ENCODE results near the gene DUSP16. TPM values are rescaled to one million over a fixed set of nuclear protein-coding genes. Genes with fewer than 3 reads are reported as not detected.
A peak's percentile ranks its signal among the peaks of the same experiment; 100 is the strongest.
"Not testable (repeated sequence)": the region's sequence is repeated elsewhere in the genome, so short reads cannot be mapped to it uniquely, and the experiment has no call there.

The DUSP16 gene
- total RNA-seq, 1 experiment from 2014 or later, result 2.4 TPM

DNA sequence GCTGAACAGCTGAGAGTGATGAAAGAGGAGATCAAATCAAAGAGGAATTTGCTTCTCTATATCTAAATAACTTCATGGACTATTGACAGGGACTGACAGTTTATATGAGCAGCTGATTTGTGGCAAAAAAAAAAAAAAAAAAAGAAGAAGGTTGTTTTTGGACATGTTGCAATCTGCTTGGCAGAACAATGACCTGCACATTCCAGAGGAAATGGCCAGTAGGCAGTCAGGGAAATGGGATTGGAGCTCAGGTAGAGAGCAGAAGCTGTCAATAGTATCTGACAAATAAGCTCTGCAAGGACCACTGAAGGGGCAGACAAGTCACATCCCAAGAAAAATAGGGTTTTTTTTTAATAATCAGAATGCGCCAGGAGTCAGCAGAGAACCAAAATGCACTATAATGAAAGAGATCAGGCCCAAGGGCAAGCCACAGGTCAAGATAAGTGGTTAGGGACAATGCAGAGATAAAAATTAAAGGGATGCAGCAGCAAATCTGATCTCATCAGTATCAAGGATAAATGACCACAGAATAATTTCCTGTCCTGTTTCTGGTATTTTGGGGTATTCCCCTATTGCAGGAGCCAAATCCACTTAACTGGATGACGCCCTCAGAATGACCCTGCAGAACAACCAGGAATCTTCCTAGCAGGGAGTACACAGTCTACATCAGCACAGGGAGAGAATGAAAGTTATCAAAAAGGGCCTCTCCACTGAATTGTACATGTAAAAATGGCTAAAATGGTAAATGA, 22.6 kb upstream of the DUSP16 start:
- no peak for DNase-seq (ENCODE audit: low read depth)

GRCh38 chr12:12583510-12584178, 21.0 kb upstream of the DUSP16 start:
- no peak for DNase-seq (ENCODE audit: low read depth)

DNA sequence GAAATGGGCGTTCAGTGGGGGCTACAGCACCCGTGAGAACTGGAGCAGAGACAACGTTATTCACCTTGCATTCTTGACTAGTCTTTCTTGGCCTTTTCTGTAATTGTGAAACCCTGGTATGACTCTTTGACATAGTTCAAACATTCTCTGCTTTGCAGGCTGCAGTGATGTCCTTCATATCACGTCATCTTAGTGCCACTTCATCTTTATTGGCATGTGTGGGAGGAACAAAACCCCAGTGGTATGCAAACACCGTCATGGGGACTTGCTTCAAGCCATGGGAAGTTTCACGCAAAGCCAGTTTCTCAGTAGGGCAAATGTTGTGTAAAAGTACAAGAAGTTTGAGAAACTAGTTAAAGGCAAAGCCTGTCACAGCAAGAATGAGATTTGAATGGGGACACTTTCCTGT, 20.2 kb upstream of the DUSP16 start:
- DNase-seq (ENCODE audit: low read depth), result peak; percentile 32

DNA sequence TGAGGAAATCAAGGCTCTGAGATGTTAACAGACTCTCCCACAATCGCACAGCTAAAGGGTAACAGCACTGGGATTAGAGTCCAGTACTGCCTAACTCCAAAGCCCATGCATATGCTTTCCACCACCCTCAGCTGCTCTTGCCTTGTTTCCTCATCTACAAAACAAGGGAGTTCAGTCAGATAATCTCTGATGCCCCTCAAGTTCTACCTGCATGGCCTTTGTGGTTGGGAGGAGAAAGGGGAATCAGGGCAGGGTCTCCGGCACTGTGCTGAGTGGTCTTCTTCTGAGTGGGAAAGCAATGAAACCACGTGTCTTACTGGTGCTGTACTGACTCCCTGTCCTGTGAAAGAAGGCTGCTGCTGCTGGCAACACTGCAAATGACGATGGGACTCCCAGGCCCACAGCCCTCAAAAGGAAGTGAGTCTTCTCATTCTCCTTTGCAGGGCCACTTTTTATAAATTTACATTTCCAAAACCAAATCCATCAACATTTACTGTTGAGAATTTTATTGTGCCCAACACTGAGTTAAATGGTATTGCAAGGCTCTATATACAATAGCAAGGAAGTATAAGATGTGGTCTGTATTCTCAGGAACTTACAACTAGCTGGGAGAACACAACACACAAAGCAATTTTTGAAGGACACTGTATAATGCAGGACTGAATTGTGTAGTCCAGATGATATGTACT, 19.7 kb upstream of the DUSP16 start:
- no peak for DNase-seq (ENCODE audit: low read depth)

DNA sequence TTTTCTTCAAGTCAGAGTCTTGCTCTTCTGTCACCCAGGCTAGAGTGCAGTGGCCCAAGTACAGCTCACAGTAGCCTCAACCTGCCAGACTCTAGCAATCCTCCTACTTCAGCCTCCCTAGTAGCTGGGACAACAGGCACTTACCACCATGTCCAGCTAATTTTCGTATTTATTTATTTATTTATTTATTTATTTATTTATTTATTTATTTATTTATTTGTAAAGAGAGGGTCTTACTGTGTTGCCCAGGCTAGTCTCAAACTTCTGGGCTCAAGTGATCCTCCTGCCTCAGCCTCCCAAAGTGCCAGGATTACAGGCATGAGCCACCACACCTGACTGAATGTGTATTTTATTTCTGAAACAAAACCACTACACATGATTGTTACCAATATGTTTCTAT, 18.1 kb upstream of the DUSP16 start:
- not testable (repeated sequence) for DNase-seq (ENCODE audit: low read depth)

GRCh38 chr12:12577786-12578185, 15.1 kb upstream of the DUSP16 start:
- DNase-seq (ENCODE audit: low read depth), result peak; percentile 36

DNA sequence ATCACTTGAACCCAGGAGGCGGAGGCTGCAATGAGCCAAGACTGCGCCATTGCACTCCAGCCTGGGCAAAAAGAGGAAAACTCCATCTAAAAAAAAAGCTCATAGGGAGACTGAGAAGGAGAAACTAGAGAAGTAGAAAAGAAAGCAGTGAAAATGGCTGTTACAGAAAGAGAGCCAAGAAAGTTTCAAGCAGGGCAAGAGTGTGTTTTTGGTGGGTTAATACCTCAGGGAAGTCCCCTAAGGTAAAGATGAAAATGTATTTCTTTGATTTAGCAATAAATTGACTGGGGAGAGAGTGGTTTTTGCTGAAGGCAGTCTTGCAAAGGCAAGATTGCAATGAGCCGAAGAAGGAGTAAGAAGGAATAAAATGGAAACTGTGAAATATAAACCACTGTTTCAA, 10.0 kb upstream of the DUSP16 start:
- no peak for DNase-seq (ENCODE audit: low read depth)

GRCh38 chr12:12565971-12566370, 3.3 kb upstream of the DUSP16 start:
- DNase-seq (ENCODE audit: low read depth), result not testable (repeated sequence)

GRCh38 chr12:12564911-12565310, 2.2 kb upstream of the DUSP16 start:
- DNase-seq (ENCODE audit: low read depth), result no peak

DNA sequence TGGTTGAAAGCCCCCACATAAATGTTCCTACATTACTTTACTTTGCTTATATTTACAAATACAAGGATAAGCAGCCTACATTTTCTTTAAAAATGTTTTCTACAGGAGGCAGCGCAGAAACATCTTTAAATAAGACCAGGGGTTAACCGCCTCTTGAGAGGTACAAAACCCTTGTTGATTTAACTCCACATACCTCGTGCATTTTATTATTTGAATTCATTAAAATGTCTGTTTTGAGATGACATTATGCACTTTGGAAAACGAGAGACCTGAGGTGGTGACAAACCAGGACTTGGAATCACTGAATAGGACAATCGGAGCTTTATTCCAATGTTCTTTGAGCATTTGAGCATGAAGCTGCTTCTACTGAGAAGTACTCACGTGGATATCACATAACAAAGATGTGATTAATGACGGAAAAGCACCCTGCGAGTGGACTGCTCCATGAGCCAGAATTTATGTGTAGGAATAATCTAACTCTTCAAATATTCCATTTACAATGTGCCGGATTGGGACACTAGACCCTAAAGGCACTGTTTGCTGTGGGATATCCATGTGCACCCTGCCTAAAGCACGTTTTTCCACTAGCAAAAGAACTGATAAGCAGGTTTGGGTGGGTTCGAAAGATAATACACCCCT, 746 bp upstream of the DUSP16 start:
- DNase-seq (ENCODE audit: low read depth), result no peak

GRCh38 chr12:12562016-12562483, 613 bp downstream of the DUSP16 start:
- no peak for DNase-seq (ENCODE audit: low read depth)

- no peak for DNase-seq (ENCODE audit: low read depth)
Measured at GRCh38 chr12:12561371-12562015, 1.2 kb downstream of the DUSP16 start.

DNA sequence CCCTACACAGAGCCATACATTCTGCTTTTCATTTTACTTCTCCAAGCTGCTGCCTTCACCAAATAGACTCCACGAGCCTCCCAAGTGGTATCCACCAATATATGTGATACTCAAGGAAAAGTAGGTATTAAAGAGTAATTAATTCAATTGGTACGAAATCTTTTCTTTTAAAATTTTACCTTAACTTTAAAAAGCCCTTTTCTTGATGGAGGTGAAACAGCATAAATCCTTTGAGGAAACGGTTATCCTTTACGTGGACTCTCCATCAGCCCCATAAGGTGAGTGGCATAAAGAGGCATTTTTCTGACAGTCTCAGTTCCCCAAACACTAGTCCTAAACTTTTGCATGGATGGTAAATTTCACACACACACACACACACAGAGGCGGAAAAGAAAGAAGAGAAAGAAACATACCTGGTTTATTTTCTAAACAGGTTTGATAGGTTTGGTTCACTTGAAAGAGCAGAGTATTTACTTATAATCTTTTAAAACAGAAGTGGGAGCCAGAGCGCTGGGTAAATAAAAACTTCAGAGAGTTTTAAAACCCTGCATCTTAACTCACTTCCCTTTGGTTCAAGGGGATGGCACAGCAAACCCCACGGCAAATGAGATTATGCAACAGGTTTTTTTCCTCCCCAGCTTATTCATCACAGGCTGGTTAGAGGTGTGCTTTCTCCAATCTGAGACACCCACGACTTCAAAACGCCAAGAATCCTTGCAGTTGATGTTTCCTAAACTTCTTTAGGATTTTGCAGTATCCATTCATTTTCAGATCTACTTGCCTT, 1.9 kb downstream of the DUSP16 start:
- peak; percentile 70 for DNase-seq (ENCODE audit: low read depth)

DNA sequence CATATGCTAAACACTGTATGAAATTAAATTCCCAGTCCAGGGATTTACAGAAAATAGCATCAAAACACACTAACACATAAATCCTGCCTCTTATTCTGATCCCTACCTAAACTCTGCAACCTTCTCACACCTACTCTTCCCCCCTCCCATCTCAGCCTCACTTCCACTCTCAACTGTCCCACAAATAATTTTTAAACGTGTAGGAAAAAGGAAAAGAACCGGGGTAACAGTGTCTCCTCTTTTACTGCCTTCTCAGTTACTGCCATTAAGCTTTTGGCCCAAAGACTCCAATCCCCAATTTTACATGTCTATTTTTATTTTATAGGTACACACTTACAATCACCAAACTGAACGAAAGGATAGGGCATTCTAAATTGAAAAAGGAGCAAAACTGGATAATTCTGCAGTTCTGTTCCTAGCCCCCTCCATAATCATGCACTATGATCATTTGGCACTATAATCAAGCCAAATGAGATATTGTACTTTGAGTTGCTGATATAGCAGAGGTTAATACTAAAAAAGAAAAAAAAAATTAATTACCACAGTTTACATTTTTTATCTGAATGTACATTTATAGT, 2.9 kb downstream of the DUSP16 start:
- no peak for DNase-seq (ENCODE audit: low read depth)

GRCh38 chr12:12558291-12558690, 4.4 kb downstream of the DUSP16 start:
- no peak for DNase-seq (ENCODE audit: low read depth)

GRCh38 chr12:12557733-12558132, 4.9 kb downstream of the DUSP16 start:
- DNase-seq (ENCODE audit: low read depth), result no peak

GRCh38 chr12:12555656-12556055, 7.0 kb downstream of the DUSP16 start:
- no peak for DNase-seq (ENCODE audit: low read depth)

DNA sequence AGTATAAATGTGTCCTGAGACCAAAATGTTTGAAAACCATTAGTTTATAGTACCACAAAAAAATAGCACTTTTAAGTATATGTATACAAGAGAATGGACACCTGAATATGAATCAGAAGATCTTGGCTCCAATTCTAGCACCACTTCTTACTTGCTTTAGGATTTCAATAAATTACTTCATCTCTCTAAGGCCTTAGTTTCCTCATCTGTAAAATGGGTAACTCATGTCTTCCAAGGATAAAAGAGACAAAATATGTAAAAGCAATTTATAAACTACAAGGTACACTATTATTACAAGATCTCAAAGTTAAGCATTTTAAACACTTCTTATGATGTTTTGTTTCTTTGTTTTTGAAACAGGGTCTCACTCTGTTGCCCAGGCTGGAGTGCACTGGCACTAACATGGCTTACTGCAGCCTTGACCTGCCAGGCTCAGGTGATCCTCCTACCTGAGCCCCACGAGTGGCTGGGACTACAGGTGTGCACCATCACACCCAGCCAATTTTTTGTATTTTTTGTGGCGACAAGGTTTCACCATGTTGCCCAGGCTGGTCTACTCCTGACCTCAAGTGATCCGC, 9.4 kb downstream of the DUSP16 start:
- DNase-seq (ENCODE audit: low read depth), result no peak

DNA sequence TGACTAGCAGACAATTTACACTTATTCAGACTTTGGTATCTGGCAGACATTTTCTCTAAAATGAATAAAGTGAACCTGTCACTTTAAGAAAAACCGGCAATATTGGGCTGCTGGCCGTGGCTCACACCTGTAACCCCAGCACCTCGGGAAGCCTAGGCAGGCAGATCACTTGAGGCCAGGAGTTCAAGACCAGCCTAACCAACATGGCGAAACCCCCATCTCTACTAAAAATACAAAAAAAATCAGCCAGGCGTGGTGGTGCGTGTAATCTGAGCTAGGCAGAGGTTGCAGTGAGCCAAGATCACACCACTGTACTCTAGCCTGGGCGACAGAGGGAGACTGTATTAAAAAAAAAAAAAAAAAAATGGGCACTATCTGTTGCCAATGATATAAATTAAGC, 11.5 kb downstream of the DUSP16 start:
- DNase-seq (ENCODE audit: low read depth), result no peak

GRCh38 chr12:12550277-12550676, 12.4 kb downstream of the DUSP16 start:
- no peak for DNase-seq (ENCODE audit: low read depth)
